Tibial nerve (tissue), 4 donors: Measurements from ENCODE around the gene DDAH2. TPM values are rescaled to one million over a fixed set of nuclear protein-coding genes. Genes with fewer than 3 reads are reported as not detected.
A peak's percentile ranks its signal among the peaks of the same experiment; 100 is the strongest.

ENCODE experiments used
- DNase-seq, 2 donors: peaks; one replicate each; pipeline ENCODE4 v3.0.0-alpha.2; 2019; ENCODE audit warnings: low spot score in 2 of 2
- H3K27ac ChIP-seq, 4 donors: fragments of 200-600 bp; sonication (generic) in 3 of 4; one replicate each; pipeline ENCODE4 v1.5.1; 2017 to 2019; ENCODE audit warnings: mild to moderate bottlenecking in 1 of 4
- H3K27me3 ChIP-seq, 2 donors: fragments of 200-600 bp; sonication (generic) in 1 of 2; one replicate each; pipeline versions ENCODE4 v1.5.1 to v1.6.0; 2017 to 2019
- H3K36me3 ChIP-seq, 3 donors: fragments of 200-600 bp; sonication (generic); one replicate each; pipeline ENCODE4 v1.5.1; 2018 to 2019
- H3K4me1 ChIP-seq, 4 donors: fragments of 200-600 bp; sonication (generic) in 3 of 4; one replicate each; pipeline ENCODE4 v1.5.1; 2017 to 2019
- H3K4me3 ChIP-seq, 4 donors: fragments of 200-600 bp; sonication (generic) in 3 of 4; one replicate each; pipeline ENCODE4 v1.5.1; 2017 to 2019; ENCODE audit warnings: mild to moderate bottlenecking in 1 of 4, moderate library complexity in 1 of 4
- H3K9me3 ChIP-seq, 4 donors: fragments of 200-600 bp; sonication (generic) in 3 of 4; one replicate each; pipeline ENCODE4 v1.5.1; 2017 to 2019
- EP300 ChIP-seq, 2 donors: sonication (generic); formaldehyde crosslinking; IDR thresholded peaks; one replicate each; pipeline ENCODE4 v1.6.1; 2017; ENCODE audit warnings: antibody characterized with exemption in 2 of 2, mild to moderate bottlenecking in 1 of 2
- POLR2A ChIP-seq, 2 donors: fragments of 450-650 bp; IDR thresholded peaks; one replicate each; pipeline ENCODE4 v1.6.1; 2017; ENCODE audit warnings: antibody characterized with exemption in 2 of 2, mild to moderate bottlenecking in 2 of 2, moderate library complexity in 2 of 2
- WGBS, 2 donors: methylation state at CpG; one replicate each; pipeline ENCODE4 v1.1.5; 2018; 5-methylcytosine and 5-hydroxymethylcytosine counted together
- total RNA-seq, 4 donors: library from RNA; depleted of rRNA; stranded (reverse); fragments of >200 nt; gene quantifications; one replicate each; pipeline ENCODE4 v1.1.0, GENCODE V29; 2016
- TF ChIP-seq, protein P1 (sequence below), 5 experiments: fragments of 200-600 bp in 3 of 5; fragments of 450-650 bp in 2 of 5; sonication (generic) in 3 of 5; IDR thresholded peaks; one replicate each; pipeline ENCODE4 v1.5.1; 2016 to 2019; ENCODE audit warnings: antibody characterized with exemption in 5 of 5, mild to moderate bottlenecking in 3 of 5, moderate library complexity in 2 of 5

DDAH2 gene
- total RNA-seq, 4 donors from 2014 or later = 134 to 193 (median 166) TPM

DNA sequence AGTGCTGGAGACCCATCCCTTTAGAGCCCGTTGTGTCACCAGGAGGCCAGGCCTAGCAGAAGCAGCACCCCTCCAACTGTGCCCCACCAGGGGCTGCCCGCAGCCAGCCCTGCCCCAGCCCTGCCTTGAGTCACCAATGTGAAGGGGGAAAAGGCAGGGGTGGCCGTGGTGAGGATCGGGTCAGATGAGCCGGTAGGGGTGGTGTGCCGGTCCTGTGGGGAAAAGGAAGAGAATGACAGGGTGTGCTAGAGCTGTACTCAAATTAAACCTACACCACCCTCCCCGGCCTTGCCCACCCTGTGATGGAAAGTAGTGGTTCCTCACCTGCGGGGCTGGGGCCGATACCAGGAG lies 36.4 kb upstream of the DDAH2 start:
- Histone ChIP-seq H3K36me3 (peaks cover 0 to 24% (median 0%) of the 10 kb centered on the region in 3 donors), H3K9me3 (no peaks in the 10 kb centered on the region), H3K27ac (no peak overlapping the region), H3K27me3 (no peaks in the 10 kb centered on the region), H3K4me3 (no peak overlapping the region), H3K4me1 (peaks cover 0 to 21% (median 0%) of the 10 kb centered on the region in 4 donors)
- 88 to 91% methylated on average over 9 of the region's 9 CpGs for WGBS, 2 donors
- no peak for DNase-seq
- TF ChIP-seq, protein P1, sequence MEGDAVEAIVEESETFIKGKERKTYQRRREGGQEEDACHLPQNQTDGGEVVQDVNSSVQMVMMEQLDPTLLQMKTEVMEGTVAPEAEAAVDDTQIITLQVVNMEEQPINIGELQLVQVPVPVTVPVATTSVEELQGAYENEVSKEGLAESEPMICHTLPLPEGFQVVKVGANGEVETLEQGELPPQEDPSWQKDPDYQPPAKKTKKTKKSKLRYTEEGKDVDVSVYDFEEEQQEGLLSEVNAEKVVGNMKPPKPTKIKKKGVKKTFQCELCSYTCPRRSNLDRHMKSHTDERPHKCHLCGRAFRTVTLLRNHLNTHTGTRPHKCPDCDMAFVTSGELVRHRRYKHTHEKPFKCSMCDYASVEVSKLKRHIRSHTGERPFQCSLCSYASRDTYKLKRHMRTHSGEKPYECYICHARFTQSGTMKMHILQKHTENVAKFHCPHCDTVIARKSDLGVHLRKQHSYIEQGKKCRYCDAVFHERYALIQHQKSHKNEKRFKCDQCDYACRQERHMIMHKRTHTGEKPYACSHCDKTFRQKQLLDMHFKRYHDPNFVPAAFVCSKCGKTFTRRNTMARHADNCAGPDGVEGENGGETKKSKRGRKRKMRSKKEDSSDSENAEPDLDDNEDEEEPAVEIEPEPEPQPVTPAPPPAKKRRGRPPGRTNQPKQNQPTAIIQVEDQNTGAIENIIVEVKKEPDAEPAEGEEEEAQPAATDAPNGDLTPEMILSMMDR (IDR thresholded peaks at IDR 0.05) = no peak
- TF ChIP-seq POLR2A (IDR thresholded peaks at IDR 0.05) (no peak), EP300 (IDR thresholded peaks at IDR 0.05) (no peak)

GRCh38 chr6:31764198-31764597 lies 35.1 kb upstream of the DDAH2 start:
- DNase-seq = no peak
- no peak overlapping the region for H3K4me3 ChIP-seq
- H3K4me1 ChIP-seq = peaks cover 0 to 21% (median 0%) of the 10 kb centered on the region in 4 donors
- TF ChIP-seq EP300 (IDR thresholded peaks at IDR 0.05) (no peak), POLR2A (IDR thresholded peaks at IDR 0.05) (no peak)
- TF ChIP-seq, protein P1 (IDR thresholded peaks at IDR 0.05) = no peak
- no peak overlapping the region for H3K27ac ChIP-seq
- 81 to 84% methylated on average over 4 of the region's 4 CpGs for WGBS, 2 donors
- H3K36me3 ChIP-seq = peaks cover 0 to 37% (median 0%) of the 10 kb centered on the region in 3 donors
- H3K9me3 ChIP-seq = no peaks in the 10 kb centered on the region
- no peaks in the 10 kb centered on the region for H3K27me3 ChIP-seq

GRCh38 chr6:31763619-31763940 lies 34.5 kb upstream of the DDAH2 start:
- H3K4me3 ChIP-seq = no peak overlapping the region
- peaks cover 0 to 44% (median 0%) of the 10 kb centered on the region in 3 donors for H3K36me3 ChIP-seq
- H3K4me1 ChIP-seq = peaks cover 0 to 21% (median 0%) of the 10 kb centered on the region in 4 donors
- 5 to 10% methylated on average over 1 of the region's 1 CpG for WGBS, 2 donors
- TF ChIP-seq, protein P1 (IDR thresholded peaks at IDR 0.05) = no peak
- no peaks in the 10 kb centered on the region for H3K9me3 ChIP-seq
- no peaks in the 10 kb centered on the region for H3K27me3 ChIP-seq
- peak overlapping the region in 2 of 4 donors; percentile 54 to 61 for H3K27ac ChIP-seq
- DNase-seq = no peak

DNA sequence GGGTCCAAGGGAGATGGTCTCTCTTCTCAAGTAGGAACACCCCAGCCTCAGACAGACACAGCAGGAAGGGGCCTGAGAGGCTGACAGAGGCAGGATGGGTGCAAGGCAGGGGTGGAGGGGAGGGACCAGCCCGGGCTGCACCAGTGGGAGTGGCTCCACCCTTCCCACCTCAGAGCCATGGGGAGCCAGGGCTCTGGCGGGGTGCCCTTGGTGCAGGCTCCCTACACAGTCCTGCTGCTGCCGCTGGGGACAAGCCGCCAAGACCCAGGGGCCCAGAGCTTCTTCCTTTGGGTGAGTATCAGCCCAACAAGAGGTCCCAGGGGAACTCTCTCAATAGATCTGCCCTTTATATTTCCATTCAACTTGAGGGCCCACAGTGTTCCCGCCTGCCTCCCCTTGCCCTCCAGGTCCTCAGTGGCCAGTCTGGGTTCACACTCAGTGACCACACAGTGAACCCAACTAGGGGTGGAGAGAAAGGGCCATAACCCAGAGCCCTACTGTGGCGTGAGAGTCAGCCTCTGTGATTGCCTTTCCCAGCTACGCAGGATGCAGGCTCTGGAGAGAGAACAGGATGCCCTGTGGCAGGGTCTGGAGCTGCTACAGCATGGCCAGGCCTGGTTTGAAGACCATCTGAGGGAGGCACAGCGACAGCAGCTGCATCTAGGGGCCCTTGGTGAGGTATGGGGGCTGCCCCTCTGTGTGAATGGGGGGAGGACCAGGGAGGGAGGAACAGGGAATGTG lies 33.9 kb upstream of the DDAH2 start:
- Histone ChIP-seq H3K36me3 (peaks cover 0 to 45% (median 0%) of the 10 kb centered on the region in 3 donors), H3K4me3 (no peak overlapping the region), H3K4me1 (peaks cover 0 to 21% (median 0%) of the 10 kb centered on the region in 4 donors), H3K27ac (peak overlapping the region in 2 of 4 donors; percentile 54 to 61), H3K9me3 (no peaks in the 10 kb centered on the region), H3K27me3 (no peaks in the 10 kb centered on the region)
- whole genome bisulfite sequencing, 2 donors = 40 to 61% methylated on average over 4 to 7 of the region's 8 CpGs
- no peak for DNase-seq
- TF ChIP-seq, protein P1 (IDR thresholded peaks at IDR 0.05) = no peak
- no peak for TF ChIP-seq POLR2A (IDR thresholded peaks at IDR 0.05)
- no peak for TF ChIP-seq EP300 (IDR thresholded peaks at IDR 0.05)

GRCh38 chr6:31762356-31762755 lies 33.3 kb upstream of the DDAH2 start, which contains the start of gene SAPCD1:
Gene SAPCD1, plus strand, starts transcription at chr6:31762656. Its CDS starts 399 bp downstream, at chr6:31763055.
- no peak for DNase-seq
- H3K4me3 ChIP-seq = no peak within 1 kb of the TSS
- no peaks in the 10 kb centered on the region for H3K27me3 ChIP-seq
- peak within 1 kb of the TSS in 2 of 4 donors; percentile 54 to 61 for H3K27ac ChIP-seq
- H3K4me1 ChIP-seq = peaks cover 0 to 21% (median 0%) of the 10 kb centered on the region in 4 donors
- 76 to 77% methylated on average over 4 of the region's 4 CpGs for WGBS, 2 donors
- TF ChIP-seq POLR2A (IDR thresholded peaks at IDR 0.05) = no peak
- no peak for TF ChIP-seq EP300 (IDR thresholded peaks at IDR 0.05)
- TF ChIP-seq, protein P1 (IDR thresholded peaks at IDR 0.05) = no peak
- H3K36me3 ChIP-seq = peaks cover 0 to 45% (median 0%) of the 10 kb centered on the region in 3 donors
- H3K9me3 ChIP-seq = no peaks in the 10 kb centered on the region
